Brain microvascular endothelial cell (primary cell): ENCODE data around the gene PCNX4.

ENCODE experiments used
- DNase-seq: peaks from one replicate; pipeline ENCODE4 v3.0.0-alpha.2; 2020
- H3K27ac ChIP-seq: fragments of 250-450 bp; sonication (Bioruptor Pico); 2 replicates; pipeline ENCODE4 v1.5.1; 2020; ENCODE audit warnings: mild to moderate bottlenecking, moderate library complexity
- H3K27me3 ChIP-seq: fragments of 250-450 bp; sonication (Bioruptor Pico); replicated peaks from 2 replicates; pipeline ENCODE4 v1.5.1; 2020; ENCODE audit warnings: mild to moderate bottlenecking
- H3K36me3 ChIP-seq: fragments of 250-450 bp; sonication (Bioruptor Pico); replicated peaks from 2 replicates; pipeline ENCODE4 v1.5.1; 2020; ENCODE audit warnings: mild to moderate bottlenecking
- H3K4me3 ChIP-seq: 2 replicates; pipeline ENCODE4 v1.5.1; 2011; ENCODE audit warnings: low read depth, mild to moderate bottlenecking, control low read depth, low read length, moderate library complexity
- in situ Hi-C: cut with HindIII; loops from 2 replicates; pipeline ENCODE4 v1.10.0; 2017; ENCODE audit warnings: low sequenced_read_pairs, low pct_ligation_motif_present
- TF ChIP-seq, protein P1 (sequence below): IDR thresholded peaks from 2 replicates; pipeline ENCODE4 v1.5.1; 2011; ENCODE audit warnings: low read depth, mild to moderate bottlenecking, moderate library complexity, low read length, control low read depth, inconsistent platforms; ENCODE audit errors: missing control alignments

Gene PCNX4

GRCh38 chr14:60212503-60213371 is 121.0 kb downstream of the PCNX4 start:
- no peak overlapping the region for H3K27ac ChIP-seq
- no peaks in the 10 kb centered on the region for H3K27me3 ChIP-seq
- no peak for DNase-seq
- H3K36me3 ChIP-seq: no peaks in the 10 kb centered on the region
- TF ChIP-seq, protein P1, sequence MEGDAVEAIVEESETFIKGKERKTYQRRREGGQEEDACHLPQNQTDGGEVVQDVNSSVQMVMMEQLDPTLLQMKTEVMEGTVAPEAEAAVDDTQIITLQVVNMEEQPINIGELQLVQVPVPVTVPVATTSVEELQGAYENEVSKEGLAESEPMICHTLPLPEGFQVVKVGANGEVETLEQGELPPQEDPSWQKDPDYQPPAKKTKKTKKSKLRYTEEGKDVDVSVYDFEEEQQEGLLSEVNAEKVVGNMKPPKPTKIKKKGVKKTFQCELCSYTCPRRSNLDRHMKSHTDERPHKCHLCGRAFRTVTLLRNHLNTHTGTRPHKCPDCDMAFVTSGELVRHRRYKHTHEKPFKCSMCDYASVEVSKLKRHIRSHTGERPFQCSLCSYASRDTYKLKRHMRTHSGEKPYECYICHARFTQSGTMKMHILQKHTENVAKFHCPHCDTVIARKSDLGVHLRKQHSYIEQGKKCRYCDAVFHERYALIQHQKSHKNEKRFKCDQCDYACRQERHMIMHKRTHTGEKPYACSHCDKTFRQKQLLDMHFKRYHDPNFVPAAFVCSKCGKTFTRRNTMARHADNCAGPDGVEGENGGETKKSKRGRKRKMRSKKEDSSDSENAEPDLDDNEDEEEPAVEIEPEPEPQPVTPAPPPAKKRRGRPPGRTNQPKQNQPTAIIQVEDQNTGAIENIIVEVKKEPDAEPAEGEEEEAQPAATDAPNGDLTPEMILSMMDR: no peak
- in situ Hi-C loops: no loop called here
- no peak overlapping the region for H3K4me3 ChIP-seq

GRCh38 chr14:60214003-60214402 is 122.3 kb downstream of the PCNX4 start:
- H3K27me3 ChIP-seq: no peaks in the 10 kb centered on the region
- H3K4me3 ChIP-seq: no peak overlapping the region
- H3K36me3 ChIP-seq: no peaks in the 10 kb centered on the region
- in situ Hi-C loops: no loop called here
- no peak for DNase-seq
- TF ChIP-seq, protein P1: no peak
- H3K27ac ChIP-seq: no peak overlapping the region

DNA sequence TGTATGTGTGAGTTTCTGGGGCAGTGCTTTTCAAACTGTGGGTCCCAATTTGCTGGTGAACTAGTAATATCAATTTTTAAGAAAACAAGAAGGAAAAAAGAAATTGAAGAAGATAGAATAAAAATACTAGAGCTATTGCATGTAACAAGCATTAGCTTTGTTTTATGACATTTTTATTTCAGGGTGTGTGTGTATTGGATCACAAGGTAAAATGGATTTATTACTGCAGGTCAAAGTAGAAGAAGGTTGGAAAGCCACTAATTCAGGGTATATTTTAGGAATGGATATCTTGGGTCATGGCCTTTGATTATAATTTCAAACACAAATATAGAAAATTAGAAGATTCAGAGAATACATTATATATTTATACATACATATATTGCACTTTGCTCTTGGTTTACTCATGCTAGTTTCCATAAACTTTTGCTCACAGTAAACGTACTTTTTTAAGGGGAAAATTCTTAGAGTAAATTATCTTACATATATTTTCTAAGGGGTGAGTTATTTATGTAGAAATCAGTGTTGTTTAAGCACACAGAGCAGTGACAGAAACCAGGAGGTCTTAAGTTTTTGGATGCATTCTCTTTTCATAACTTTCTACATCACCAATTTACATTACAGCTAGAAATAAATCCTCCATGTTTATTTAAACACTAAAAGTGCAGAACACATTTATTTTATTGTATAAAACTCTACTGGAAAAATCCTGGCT is 122.8 kb downstream of the PCNX4 start:
- in situ Hi-C loops: no loop called here
- DNase-seq: no peak
- Histone ChIP-seq H3K27ac (no peak overlapping the region), H3K36me3 (no peaks in the 10 kb centered on the region), H3K4me3 (no peak overlapping the region), H3K27me3 (no peaks in the 10 kb centered on the region)
- TF ChIP-seq, protein P1: no peak

GRCh38 chr14:60215127-60215444 is 123.4 kb downstream of the PCNX4 start:
- Histone ChIP-seq H3K27ac (no peak overlapping the region), H3K36me3 (no peaks in the 10 kb centered on the region), H3K27me3 (no peaks in the 10 kb centered on the region), H3K4me3 (no peak overlapping the region)
- in situ Hi-C loops: no loop called here
- DNase-seq: no peak
- TF ChIP-seq, protein P1: no peak

DNA sequence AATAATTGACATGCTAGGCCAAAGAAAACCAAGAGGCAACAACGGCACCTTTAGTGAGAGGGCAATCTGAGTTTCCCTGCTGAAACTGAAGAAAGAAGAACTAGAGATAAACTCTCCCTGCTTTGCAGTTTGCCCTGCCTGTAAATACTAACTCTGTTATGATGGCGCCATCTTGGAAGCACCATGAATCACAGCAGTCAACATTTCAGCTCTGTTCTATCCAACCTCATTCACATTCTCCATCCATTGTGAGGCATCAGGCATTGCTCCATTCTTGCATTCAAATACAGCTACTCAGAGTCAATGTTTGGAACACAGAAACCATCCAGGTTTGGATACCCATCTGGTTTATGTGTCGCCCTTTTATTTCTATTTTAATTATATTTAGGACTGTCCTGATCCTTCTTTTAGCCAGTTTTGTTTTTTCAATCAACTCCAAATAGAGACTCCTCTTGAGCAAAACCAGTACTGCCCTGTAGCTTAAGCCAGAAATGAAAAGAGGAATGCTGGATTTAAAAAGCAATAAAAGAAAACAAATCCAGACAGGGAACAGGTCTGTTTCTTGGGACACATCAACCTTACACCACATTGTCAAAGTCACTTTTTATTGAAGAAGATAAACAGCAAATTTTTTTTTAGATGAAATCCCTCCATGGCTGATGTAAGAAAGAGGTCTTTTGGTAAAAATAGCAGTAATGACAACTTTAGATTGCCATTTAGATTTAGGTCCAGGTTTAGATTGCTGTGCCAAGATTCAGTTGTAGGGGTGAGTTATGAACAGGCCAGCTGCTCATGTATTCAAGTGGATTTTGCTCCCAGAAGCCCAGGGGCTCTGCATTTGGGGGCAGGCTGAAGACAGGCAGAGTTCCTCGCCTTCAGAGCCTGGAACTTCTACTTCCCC is 124.0 kb downstream of the PCNX4 start:
- TF ChIP-seq, protein P1: no peak
- Histone ChIP-seq H3K36me3 (no peaks in the 10 kb centered on the region), H3K27ac (no peak overlapping the region), H3K27me3 (no peaks in the 10 kb centered on the region), H3K4me3 (no peak overlapping the region)
- in situ Hi-C loops: no loop called here
- DNase-seq: no peak
